NT2/D1 (cell line): ENCODE data around the gene SOCS3.

Experiments used
- YY1 ChIP-seq: IDR thresholded peaks from 2 replicates; pipeline ENCODE4 v1.6.1; 2011; ENCODE audit not compliant: insufficient read length, insufficient read depth
- ZNF274 ChIP-seq: IDR thresholded peaks from 2 replicates; pipeline ENCODE4 v1.6.1; 2011; ENCODE audit warnings: mild to moderate bottlenecking, low read depth, low read length

DNA sequence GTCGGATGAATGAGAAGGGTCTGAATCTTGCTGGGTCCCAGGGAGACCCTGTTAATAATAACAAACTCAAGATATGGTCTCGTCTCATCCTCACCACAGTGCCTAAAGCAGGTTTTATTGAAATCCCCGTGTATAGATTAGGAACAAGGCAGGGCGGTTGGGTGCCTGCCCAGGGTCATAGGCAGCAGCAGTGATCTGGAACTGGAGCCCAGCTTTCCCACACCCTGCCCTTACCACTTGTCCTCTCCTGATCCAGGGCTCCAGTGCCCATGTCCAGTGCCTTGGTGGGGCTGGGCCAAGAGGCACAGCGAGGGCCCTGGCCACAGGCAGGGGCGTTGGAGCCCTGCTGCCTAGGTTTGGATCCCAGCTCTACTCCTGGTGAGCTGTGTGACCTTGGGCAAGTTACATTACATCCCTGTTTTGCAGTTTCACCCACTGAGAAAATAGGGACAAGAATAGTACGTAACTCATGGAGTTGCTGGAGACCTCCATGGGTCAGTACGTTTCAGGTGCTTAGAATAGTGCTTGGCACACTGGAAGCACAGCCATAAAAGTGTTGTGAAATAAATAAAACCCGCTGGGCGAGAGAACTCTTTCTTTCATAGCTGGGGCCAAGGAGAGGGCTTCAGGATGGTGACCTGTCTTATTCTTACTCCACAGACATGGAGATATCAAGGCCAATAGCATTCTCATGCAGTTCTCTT is 13.9 kb downstream of the SOCS3 start:
- TF ChIP-seq ZNF274 (no peak), YY1 (no peak)
